H1 (cell line): ENCODE results near the gene GPC3. TPM values are rescaled to one million over a fixed set of nuclear protein-coding genes. Genes with fewer than 3 reads are reported as not detected.

ENCODE experiments used
- CTCF ChIA-PET: fragments of 300-600 bp; sonication (Branson Sonifier 250); formaldehyde crosslinking; loops from one replicate; lab custom pipeline; 2021; ENCODE audit not compliant: partially characterized antibody; lab: Charles Lee
- POLR2A ChIA-PET: fragments of 300-600 bp; sonication (Branson Sonifier 250); formaldehyde crosslinking; loops from one replicate; lab custom pipeline; 2021; ENCODE audit warnings: inconsistent platforms; ENCODE audit not compliant: partially characterized antibody; lab: Charles Lee
- DNase-seq, 2 experiments: peaks; one replicate each; pipeline versions ENCODE4 v3.0.0 to v3.0.0-alpha.2; 2010 to 2022; ENCODE audit warnings: low spot score in 2 of 2, low read depth in 1 of 2, mixed read lengths in 1 of 2
- FAIRE-seq: peaks from 2 replicates; lab custom pipeline; 2011; peaks lifted over from hg19 to GRCh38; lab: Jason Lieb, UNC
- H2AFZ ChIP-seq: 2 replicates; pipeline ENCODE4 v1.8.1; 2012; ENCODE audit warnings: low read length, inconsistent platforms
- H2AK5ac ChIP-seq: 2 replicates; pipeline ENCODE4 v1.6.1; 2013; ENCODE audit warnings: low read depth, low read length
- H2BK120ac ChIP-seq: replicated peaks from 2 replicates; pipeline ENCODE3; 2013; ENCODE audit warnings: low read depth, low read length, inconsistent platforms
- H2BK12ac ChIP-seq: 2 replicates; pipeline ENCODE4 v1.6.1; 2013; ENCODE audit warnings: low read depth, low read length
- H2BK15ac ChIP-seq: 2 replicates; pipeline ENCODE4 v1.6.1; 2013; ENCODE audit warnings: low read length
- H2BK20ac ChIP-seq: 2 replicates; pipeline ENCODE4 v1.6.1; 2013; ENCODE audit warnings: low read length
- H2BK5ac ChIP-seq: 2 replicates; pipeline ENCODE4 v1.6.1; 2013; ENCODE audit warnings: low read depth, low read length
- H3K14ac ChIP-seq: 2 replicates; pipeline ENCODE4 v1.6.1; 2013; ENCODE audit warnings: inconsistent platforms; ENCODE audit not compliant: insufficient read length
- H3K18ac ChIP-seq: 2 replicates; pipeline ENCODE4 v1.6.1; 2013; ENCODE audit warnings: low read length; ENCODE audit errors: extremely low read depth
- H3K23ac ChIP-seq: 2 replicates; pipeline ENCODE4 v1.6.1; 2013; ENCODE audit warnings: inconsistent platforms; ENCODE audit not compliant: insufficient read length
- H3K23me2 ChIP-seq: 2 replicates; pipeline ENCODE4 v1.6.1; 2013; ENCODE audit warnings: low read depth, low read length
- H3K27ac ChIP-seq: 2 replicates; pipeline ENCODE4 v1.6.1; 2011; ENCODE audit warnings: low read depth, low read length, inconsistent platforms
- H3K27me3 ChIP-seq, 4 experiments: replicated peaks in 1 of 4; 1 replicate in 1 of 4; 2 replicates in 3 of 4; pipeline versions ENCODE4 v1.6.1 to v1.8.1; 2011 to 2013; ENCODE audit warnings: low read length in 3 of 4, mild to moderate bottlenecking in 3 of 4, inconsistent platforms in 2 of 4, mixed read lengths in 2 of 4, moderate library complexity in 1 of 4; ENCODE audit not compliant: control insufficient read depth in 3 of 4, insufficient read depth in 3 of 4; ENCODE audit errors: extremely low read depth in 1 of 4
- H3K36me3 ChIP-seq, 4 experiments: 2 replicates each; pipeline versions ENCODE4 v1.6.1 to v1.8.1; 2011 to 2013; ENCODE audit warnings: mild to moderate bottlenecking in 4 of 4, low read length in 3 of 4, moderate library complexity in 2 of 4, control low read depth in 1 of 4, inconsistent platforms in 1 of 4; ENCODE audit not compliant: insufficient read depth in 4 of 4, control insufficient read depth in 2 of 4
- H3K4ac ChIP-seq: replicated peaks from 2 replicates; pipeline ENCODE3; 2013; ENCODE audit warnings: low read length, low read depth, mixed read lengths, inconsistent platforms; ENCODE audit not compliant: insufficient read length
- H3K4me1 ChIP-seq, 4 experiments: replicated peaks in 1 of 4; 1 replicate in 1 of 4; 2 replicates in 3 of 4; pipeline versions ENCODE4 v1.6.1 to v1.8.1; 2011 to 2013; ENCODE audit warnings: low read length in 3 of 4, inconsistent platforms in 2 of 4, mixed read lengths in 1 of 4; ENCODE audit not compliant: insufficient read depth in 4 of 4, control insufficient read depth in 3 of 4
- H3K4me2 ChIP-seq, 2 experiments: 2 replicates each; pipeline versions ENCODE4 v1.6.1 to v1.8.1; 2011 to 2013; ENCODE audit warnings: low read depth in 2 of 2, low read length in 2 of 2, control low read depth in 1 of 2, inconsistent platforms in 1 of 2, mild to moderate bottlenecking in 1 of 2; ENCODE audit not compliant: insufficient read depth in 1 of 2
- H3K4me3 ChIP-seq, 4 experiments: fragments of 200-600, 300-600 bp in 1 of 4; sonication (generic), shearing (Covaris generic), sonication (Bioruptor Twin) in 1 of 4; 2 replicates each; pipeline versions ENCODE4 v1.5.1 to v1.8.1; 2011 to 2016; ENCODE audit warnings: low read length in 4 of 4, low read depth in 3 of 4, control low read depth in 2 of 4, inconsistent platforms in 2 of 4, mild to moderate bottlenecking in 2 of 4, mixed read lengths in 1 of 4, moderate library complexity in 1 of 4; ENCODE audit not compliant: insufficient read depth in 2 of 4; ENCODE audit errors: extremely low read depth in 1 of 4
- H3K56ac ChIP-seq: replicated peaks from 2 replicates; pipeline ENCODE3; 2013; ENCODE audit warnings: low read depth, mild to moderate bottlenecking, mixed read lengths, low read length, inconsistent platforms; ENCODE audit not compliant: insufficient read length
- H3K79me1 ChIP-seq: 2 replicates; pipeline ENCODE4 v1.6.1; 2013; ENCODE audit warnings: low read depth, low read length, control low read depth
- H3K79me2 ChIP-seq, 2 experiments: 2 replicates each; pipeline versions ENCODE4 v1.6.1 to v1.8.1; 2012 to 2013; ENCODE audit warnings: low read length in 2 of 2, mild to moderate bottlenecking in 2 of 2, inconsistent platforms in 1 of 2; ENCODE audit not compliant: insufficient read depth in 2 of 2, control insufficient read depth in 1 of 2
- H3K9ac ChIP-seq, 4 experiments: replicated peaks in 1 of 4; 1 replicate in 1 of 4; 2 replicates in 3 of 4; pipeline versions ENCODE4 v1.6.1 to v1.8.1; 2011 to 2013; ENCODE audit warnings: low read depth in 3 of 4, low read length in 3 of 4, control low read depth in 2 of 4, mild to moderate bottlenecking in 2 of 4, moderate library complexity in 2 of 4, inconsistent platforms in 1 of 4; ENCODE audit errors: extremely low read depth in 1 of 4
- H3K9me3 ChIP-seq, 2 experiments: 2 replicates each; pipeline versions ENCODE4 v1.6.1 to v1.8.1; 2012 to 2013; ENCODE audit warnings: mild to moderate bottlenecking in 2 of 2, moderate library complexity in 2 of 2, control low read depth in 1 of 2, inconsistent platforms in 1 of 2, low read depth in 1 of 2, low read length in 1 of 2, mixed read lengths in 1 of 2; ENCODE audit not compliant: insufficient read depth in 2 of 2
- H4K20me1 ChIP-seq, 2 experiments: replicated peaks in 1 of 2; 2 replicates each; pipeline versions ENCODE3 to v1.8.1; 2011 to 2013; ENCODE audit warnings: inconsistent platforms in 2 of 2, low read length in 2 of 2, mild to moderate bottlenecking in 1 of 2; ENCODE audit not compliant: insufficient read depth in 2 of 2, control insufficient read depth in 1 of 2
- H4K5ac ChIP-seq: 2 replicates; pipeline ENCODE4 v1.6.1; 2013; ENCODE audit warnings: low read length, low read depth, mixed read lengths, inconsistent platforms; ENCODE audit not compliant: insufficient read length
- H4K8ac ChIP-seq: 2 replicates; pipeline ENCODE4 v1.8.0; 2013; ENCODE audit warnings: mild to moderate bottlenecking, moderate library complexity, low read length, inconsistent platforms; ENCODE audit not compliant: insufficient read depth; ENCODE audit errors: extremely low read depth
- H4K91ac ChIP-seq: replicated peaks from 2 replicates; pipeline ENCODE3; 2013; ENCODE audit warnings: low read length, mixed read lengths, inconsistent platforms; ENCODE audit not compliant: insufficient read length
- JUN ChIP-seq: IDR thresholded peaks from 2 replicates; pipeline ENCODE4 v1.6.1; 2011; ENCODE audit warnings: low read depth, mild to moderate bottlenecking, improper control_type of control experiment, low read length
- PHF8 ChIP-seq: fragments of 200-600 bp; sonication (generic); conservative IDR thresholded peaks from 2 replicates; pipeline ENCODE4 v1.7.1; 2012; ENCODE audit warnings: low read depth, mild to moderate bottlenecking, inconsistent platforms, low read length, moderate library complexity
- SP2 ChIP-seq: IDR thresholded peaks from 2 replicates; pipeline ENCODE4 v1.6.1; 2012; ENCODE audit warnings: mild to moderate bottlenecking, low read length, inconsistent platforms
- SP4 ChIP-seq: IDR thresholded peaks from 2 replicates; pipeline ENCODE4 v1.6.1; 2012; ENCODE audit warnings: low read length, inconsistent platforms
- YY1 ChIP-seq: IDR thresholded peaks from 2 replicates; pipeline ENCODE4 v1.6.1; 2011; ENCODE audit warnings: low read depth, mild to moderate bottlenecking, low read length
- WGBS, 2 experiments: shearing (Covaris generic) in 1 of 2; methylation state at CpG; one replicate each; pipeline versions ENCODE4 v1.1.6 to v1.1.7; 2013 to 2015; ENCODE audit warnings: low lambda C conversion rate in 2 of 2, mixed read lengths in 2 of 2, inconsistent platforms in 1 of 2, low coverage in 1 of 2, missing lambda C conversion rate in 1 of 2; ENCODE audit not compliant: insufficient replicate concordance in 2 of 2, insufficient coverage in 1 of 2, insufficient read length in 1 of 2; ENCODE audit errors: extremely low coverage in 1 of 2, missing lambda C conversion rate in 1 of 2; 5-methylcytosine and 5-hydroxymethylcytosine counted together
- polyA plus RNA-seq, 7 experiments: library from polyadenylated mRNA; depleted of rRNA in 3 of 7; stranded (reverse) in 5 of 7; unstranded in 2 of 7; fragments of >200 nt in 5 of 7; fragments of 200-250 nt in 2 of 7; gene quantifications; 1 replicate in 5 of 7; 2 replicates in 1 of 7; 4 replicates in 1 of 7; pipeline versions ENCODE4 v1.2.1 to v1.2.3, GENCODE V29; 2011 to 2013; ENCODE audit warnings: missing spikeins in 2 of 7, mixed read lengths in 2 of 7
- total RNA-seq: library from RNA; stranded (reverse); fragmentation: NEBNext Ultra II Directional; extraction: Animal tissue kit (Norgen Biotek cat#: 25700); gene quantifications from 2 replicates; pipeline ENCODE4 v1.2.1, GENCODE V29; 2021

The GPC3 gene
- total and polyA plus RNA-seq, 2 of the 8 experiments (the other 6 are each of a cell fraction or from before 2014, with no cell fraction given), result 64.8 to 71.9 TPM

DNA sequence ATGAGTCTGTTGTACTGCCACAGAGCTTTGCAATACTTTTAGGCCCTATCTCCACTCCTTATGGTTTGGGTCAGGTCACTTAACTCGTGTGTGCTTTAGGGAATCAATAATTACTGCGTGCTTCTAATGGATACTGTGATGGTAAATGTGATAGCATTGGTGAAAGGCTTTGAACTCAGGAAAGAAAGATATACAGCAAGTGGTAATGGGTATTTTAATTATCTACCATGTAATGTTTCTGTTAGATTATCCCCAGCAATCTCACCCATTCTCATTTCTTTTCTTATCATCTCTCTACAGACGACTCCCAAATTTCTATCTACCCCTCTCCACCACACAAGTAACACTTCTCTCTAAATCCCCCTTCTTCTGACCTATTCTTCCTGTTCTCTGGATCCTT lies 128.6 kb downstream of the GPC3 start:
- Histone ChIP-seq H3K14ac (no peak overlapping the region), H3K9me3 (no peaks in the 10 kb centered on the region), H3K36me3 (no peaks in the 10 kb centered on the region; a peak in 1 of 8 replicates), H3K79me2 (no peaks in the 10 kb centered on the region), H3K23ac (no peak overlapping the region), H3K79me1 (no peaks in the 10 kb centered on the region), H4K91ac (no peak overlapping the region), H3K4me3 (no peak overlapping the region), H4K5ac (no peak overlapping the region), H2BK120ac (no peak overlapping the region), H3K27ac (no peak overlapping the region), H3K4me2 (no peak overlapping the region), H3K56ac (no peak overlapping the region), H3K23me2 (no peaks in the 10 kb centered on the region), H2AK5ac (no peak overlapping the region), H2BK5ac (no peak overlapping the region), H2BK12ac (no peak overlapping the region), H4K20me1 (no peaks in the 10 kb centered on the region), H3K4me1 (peaks cover 0 to 2% (median 0%) of the 10 kb centered on the region in 4 experiments; a peak in 2 of 7 replicates), H3K9ac (no peak overlapping the region), H3K18ac (no peak overlapping the region), H2BK20ac (no peak overlapping the region), H2BK15ac (no peak overlapping the region), H3K4ac (no peak overlapping the region), H3K27me3 (no peaks in the 10 kb centered on the region), H4K8ac (no peak overlapping the region), H2AFZ (no peak overlapping the region)
- no peak for FAIRE-seq
- POLR2A ChIA-PET, result no interaction called here
- CTCF ChIA-PET, result interaction anchor here (0.6 to 1.5 kb wide), 2 partner anchors 9 to 216 kb away, joined by 3 to 6 read pairs; no protein-coding TSS in a partner anchor
- no peak for DNase-seq
- 91 to 100% methylated on average over 1 to 3 of the region's 3 CpGs for WGBS, 2 experiments
- no peak for TF ChIP-seq JUN
- no peak for TF ChIP-seq SP2
- TF ChIP-seq SP4, result no peak
- no peak for TF ChIP-seq YY1
- TF ChIP-seq PHF8, result no peak
